ENCODE data around the gene CENPX.

The CENPX gene

GRCh38 chr17:81980707-81981343, 41.9 kb downstream of the CENPX start:
- no peak for DNase-seq (ENCODE audit: low read depth in 1 of 2, low spot score in 1 of 2)

DNA sequence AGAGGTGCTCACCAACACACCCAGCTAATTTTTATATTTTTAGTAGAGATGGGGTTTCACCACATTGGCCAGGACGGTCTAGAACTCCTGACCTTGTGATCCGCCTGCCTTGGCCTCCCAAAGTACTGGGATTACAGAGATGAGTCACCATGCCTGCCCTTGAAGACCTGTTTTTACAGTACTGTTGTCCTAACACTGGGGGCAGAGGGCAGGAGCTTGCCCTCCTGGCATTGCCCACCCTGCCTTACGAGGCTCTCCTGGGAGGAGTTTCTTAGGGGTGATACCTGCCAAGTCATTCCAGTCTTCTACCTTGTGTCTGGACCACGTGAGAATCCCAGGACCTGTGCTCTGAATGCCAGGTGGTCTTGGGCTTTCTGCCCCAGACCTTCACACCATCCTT, 42.6 kb downstream of the CENPX start:
- no peak for DNase-seq (ENCODE audit: low read depth in 1 of 2, low spot score in 1 of 2)

DNA sequence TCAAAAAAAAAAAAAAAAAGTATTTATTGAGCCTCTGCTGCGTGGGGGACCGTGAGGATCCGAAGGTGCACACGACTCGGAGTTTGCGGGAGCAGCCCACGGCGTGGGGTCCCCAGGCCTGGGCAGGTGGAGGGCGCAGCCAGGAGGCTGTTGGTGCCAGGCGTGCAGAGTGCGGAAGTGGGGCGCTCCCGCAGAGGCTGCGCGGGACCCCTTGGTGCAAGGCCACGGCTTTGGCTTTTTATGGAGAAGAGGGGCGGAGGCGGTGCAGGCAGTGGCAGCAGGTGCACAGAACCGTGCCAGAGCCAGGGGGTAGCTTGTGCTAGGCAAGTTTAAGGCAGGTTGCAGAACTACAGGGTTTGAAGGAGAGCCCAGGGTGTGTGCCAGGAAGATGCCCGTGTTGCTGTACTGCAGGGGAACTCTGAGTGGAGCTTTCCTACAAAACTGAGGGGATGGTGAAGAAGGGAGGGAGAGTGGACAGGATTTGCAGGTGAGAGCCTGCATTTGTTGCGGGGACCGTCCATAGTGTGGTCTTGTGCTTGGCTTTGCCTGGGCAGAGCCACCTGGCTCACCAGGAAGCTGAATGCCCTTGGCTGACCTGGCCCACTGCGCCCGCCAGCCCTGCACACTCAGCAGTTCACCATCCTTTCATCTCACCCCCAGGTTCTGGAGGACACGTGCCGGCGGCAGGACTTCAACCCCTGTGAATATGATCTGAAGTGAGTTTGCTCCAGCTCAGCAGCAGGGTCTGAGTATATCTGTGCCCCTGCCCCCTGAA, 44.0 kb downstream of the CENPX start:
- no peak for DNase-seq (ENCODE audit: low read depth in 1 of 2, low spot score in 1 of 2)

DNA sequence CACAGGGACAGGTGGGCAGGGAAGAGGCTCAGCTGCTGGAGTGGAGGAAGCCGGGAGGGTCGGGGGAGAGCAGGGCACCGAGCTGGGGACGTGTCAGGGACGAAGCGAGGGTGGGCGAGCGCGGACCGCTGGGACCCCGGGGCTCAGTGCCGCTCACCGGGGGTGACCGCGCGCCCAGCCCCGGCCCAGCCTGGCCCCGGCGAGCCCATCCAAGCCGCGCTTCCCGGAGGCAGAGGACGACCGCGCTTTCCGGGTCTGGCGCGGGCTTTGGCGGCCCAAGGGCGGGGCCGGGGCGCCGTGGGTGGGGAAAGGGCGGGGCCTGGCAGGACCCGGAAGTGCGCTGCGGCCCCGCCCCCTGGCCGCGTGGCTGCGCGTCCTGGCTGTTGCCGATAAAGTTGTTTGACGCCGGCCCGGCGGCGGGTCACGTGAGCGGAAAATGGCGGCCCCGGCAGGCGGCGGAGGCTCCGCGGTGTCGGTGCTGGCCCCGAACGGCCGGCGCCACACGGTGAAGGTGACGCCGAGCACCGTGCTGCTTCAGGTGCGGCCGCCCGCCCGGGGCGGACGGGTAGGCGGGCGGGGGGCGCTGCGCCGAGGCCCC, 45.4 kb downstream of the CENPX start, which contains the start of gene ASPSCR1:
Gene ASPSCR1 (plus strand): TSS at position 419 of the 598 bp plus-strand sequence. CDS start 18 bp downstream, at position 437.
- peak; percentile 79 to 88 for DNase-seq (ENCODE audit: low read depth in 1 of 2, low spot score in 1 of 2)

DNA sequence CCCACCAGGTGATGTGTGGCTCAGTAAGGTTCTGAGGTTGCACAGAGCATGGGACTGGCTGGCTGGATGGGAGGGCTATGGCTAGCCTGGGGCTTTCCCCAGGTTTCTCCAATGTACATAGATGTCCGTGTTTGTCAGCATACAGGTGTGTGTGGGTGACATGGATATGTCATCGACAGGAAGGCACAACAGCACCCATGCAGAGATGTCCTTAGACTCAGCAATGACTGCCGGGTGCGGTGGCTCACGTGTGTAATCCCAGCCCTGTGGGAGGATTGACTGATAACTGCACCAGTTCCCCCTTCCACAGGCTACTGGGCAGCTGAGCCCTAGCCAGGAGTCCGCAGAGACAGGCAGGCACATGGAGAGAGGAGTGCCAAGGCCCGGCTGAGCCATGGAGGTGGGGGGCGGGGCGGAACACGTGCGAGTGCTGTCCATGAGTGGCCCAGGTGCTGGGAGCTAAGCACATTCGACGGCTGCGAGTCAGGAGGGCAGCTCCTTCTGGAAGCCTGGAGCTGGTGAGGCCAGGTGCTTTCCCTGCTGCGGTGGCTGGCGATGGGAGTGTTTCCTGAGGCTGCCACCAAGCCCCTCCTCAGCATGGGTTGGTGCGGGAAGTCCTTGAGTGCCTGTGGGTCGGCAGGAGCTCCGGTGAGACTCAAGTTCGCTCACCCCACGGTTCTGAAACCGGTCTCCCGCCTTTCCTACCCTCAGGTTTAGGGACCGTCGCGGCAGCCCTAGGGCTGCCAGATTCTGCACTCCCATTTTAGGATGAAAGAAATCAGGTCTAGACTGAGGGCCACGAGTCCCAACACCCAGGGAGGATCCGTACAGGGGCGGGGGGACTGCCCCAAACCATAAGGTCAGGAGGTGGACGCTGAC, 46.1 kb downstream of the CENPX start:
- no peak for DNase-seq (ENCODE audit: low read depth in 1 of 2, low spot score in 1 of 2)

DNA sequence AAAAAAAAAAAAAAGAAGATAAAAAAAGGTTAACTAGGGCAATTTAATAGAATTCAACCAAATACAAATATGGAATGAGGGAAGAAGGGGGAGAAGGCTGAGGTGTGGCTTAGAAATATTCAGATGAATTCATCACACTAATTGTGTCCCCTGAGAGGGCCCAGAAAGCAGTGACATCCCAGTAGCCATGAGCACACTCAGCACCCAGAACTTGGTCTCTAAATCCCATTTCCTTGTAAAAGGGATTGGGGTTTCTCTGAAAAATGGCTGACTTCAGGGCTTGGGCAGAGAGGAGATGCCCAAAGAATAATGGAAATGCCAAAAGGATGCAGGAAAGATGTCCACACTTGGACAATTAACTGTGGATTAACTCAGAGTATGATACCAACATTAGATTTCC, 49.2 kb downstream of the CENPX start:
- no peak for DNase-seq (ENCODE audit: low read depth in 1 of 2, low spot score in 1 of 2)

- DNase-seq (ENCODE audit: low read depth in 1 of 2, low spot score in 1 of 2) = no peak
Measured at GRCh38 chr17:81968850-81969812, 53.5 kb downstream of the CENPX start.
